Measurements from ENCODE around the gene HABP4. TPM values are rescaled to one million over a fixed set of nuclear protein-coding genes. Genes with fewer than 3 reads are reported as not detected.

Gene HABP4
- total and polyA plus RNA-seq, 10 donors = 6.3 to 10.6 (median 7.7) TPM

GRCh38 chr9:96483733-96484390 is 33.9 kb downstream of the HABP4 start:
- Histone ChIP-seq H3K4me1 (peaks cover 0 to 11% (median 2%) of the 10 kb centered on the region in 6 donors), H3K4me3 (no peak overlapping the region), H3K27me3 (replicated peaks in 1 of 7) (no peaks in the 10 kb centered on the region), H3K27ac (no peak overlapping the region), H3K36me3 (peaks cover 0 to 42% (median 18%) of the 10 kb centered on the region in 6 donors), H3K9me3 (no peaks in the 10 kb centered on the region)
- TF ChIP-seq CTCF (IDR thresholded peaks at IDR 0.05 in 8 of 11, conservative IDR thresholded peaks at IDR 0.05 in 3 of 11) = no peak
- TF ChIP-seq POLR2A (IDR thresholded peaks at IDR 0.05) = no peak
- TF ChIP-seq POLR2AphosphoS5 (IDR thresholded peaks at IDR 0.05) = no peak
- DNase-seq = no peak
- intact Hi-C loops (cut with DNase I; ENCODE audit: low total_unique reads) = no loop called here
- 58 to 63% (median 60%) methylated on average over 3 of the region's 3 CpGs for WGBS, 5 donors

DNA sequence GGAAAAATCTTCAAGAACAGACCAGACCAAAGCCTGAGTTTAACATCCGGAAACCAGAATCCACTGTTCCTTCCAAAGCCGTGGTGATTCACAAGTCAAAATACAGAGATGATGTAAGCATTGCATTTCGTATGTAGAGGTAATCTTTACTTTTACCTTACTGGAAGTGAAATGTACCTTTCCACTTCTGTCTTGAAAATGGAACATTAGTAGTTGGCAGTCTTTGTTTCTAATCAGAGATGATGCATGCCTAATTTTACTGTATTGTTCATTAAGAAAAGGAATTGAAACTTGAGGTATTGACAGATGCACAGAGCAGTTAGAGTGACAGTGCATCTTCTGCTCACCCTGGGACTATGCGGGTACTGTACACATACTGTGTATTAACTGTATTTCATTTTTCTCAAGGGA is 34.6 kb downstream of the HABP4 start:
- Histone ChIP-seq H3K4me3 (no peak overlapping the region), H3K36me3 (peaks cover 0 to 49% (median 24%) of the 10 kb centered on the region in 6 donors), H3K27ac (no peak overlapping the region), H3K9me3 (no peaks in the 10 kb centered on the region), H3K4me1 (peaks cover 0 to 11% (median 2%) of the 10 kb centered on the region in 6 donors), H3K27me3 (replicated peaks in 1 of 7) (no peaks in the 10 kb centered on the region)
- TF ChIP-seq POLR2A (IDR thresholded peaks at IDR 0.05) (no peak), POLR2AphosphoS5 (IDR thresholded peaks at IDR 0.05) (no peak), CTCF (IDR thresholded peaks at IDR 0.05 in 8 of 11, conservative IDR thresholded peaks at IDR 0.05 in 3 of 11) (no peak)
- intact Hi-C loops (cut with DNase I; ENCODE audit: low total_unique reads) = no loop called here
- 65 to 84% (median 72%) methylated on average over 4 of the region's 4 CpGs for WGBS, 5 donors
- no peak for DNase-seq

GRCh38 chr9:96485280-96485679 is 35.3 kb downstream of the HABP4 start:
- H3K9me3 ChIP-seq = no peaks in the 10 kb centered on the region
- peaks cover 0 to 11% (median 2%) of the 10 kb centered on the region in 6 donors for H3K4me1 ChIP-seq
- H3K27ac ChIP-seq = no peak overlapping the region
- WGBS, 5 donors = 94 to 98% (median 97%) methylated on average over 11 to 16 of the region's 16 CpGs
- DNase-seq = no peak
- H3K27me3 ChIP-seq (replicated peaks in 1 of 7) = no peaks in the 10 kb centered on the region
- no peak overlapping the region for H3K4me3 ChIP-seq
- intact Hi-C loops (cut with DNase I; ENCODE audit: low total_unique reads) = no loop called here
- peaks cover 0 to 56% (median 31%) of the 10 kb centered on the region in 6 donors for H3K36me3 ChIP-seq
- TF ChIP-seq POLR2AphosphoS5 (IDR thresholded peaks at IDR 0.05) (peak in 1 of 3 donors; percentile 10), POLR2A (IDR thresholded peaks at IDR 0.05) (no peak), CTCF (IDR thresholded peaks at IDR 0.05 in 8 of 11, conservative IDR thresholded peaks at IDR 0.05 in 3 of 11) (no peak)

DNA sequence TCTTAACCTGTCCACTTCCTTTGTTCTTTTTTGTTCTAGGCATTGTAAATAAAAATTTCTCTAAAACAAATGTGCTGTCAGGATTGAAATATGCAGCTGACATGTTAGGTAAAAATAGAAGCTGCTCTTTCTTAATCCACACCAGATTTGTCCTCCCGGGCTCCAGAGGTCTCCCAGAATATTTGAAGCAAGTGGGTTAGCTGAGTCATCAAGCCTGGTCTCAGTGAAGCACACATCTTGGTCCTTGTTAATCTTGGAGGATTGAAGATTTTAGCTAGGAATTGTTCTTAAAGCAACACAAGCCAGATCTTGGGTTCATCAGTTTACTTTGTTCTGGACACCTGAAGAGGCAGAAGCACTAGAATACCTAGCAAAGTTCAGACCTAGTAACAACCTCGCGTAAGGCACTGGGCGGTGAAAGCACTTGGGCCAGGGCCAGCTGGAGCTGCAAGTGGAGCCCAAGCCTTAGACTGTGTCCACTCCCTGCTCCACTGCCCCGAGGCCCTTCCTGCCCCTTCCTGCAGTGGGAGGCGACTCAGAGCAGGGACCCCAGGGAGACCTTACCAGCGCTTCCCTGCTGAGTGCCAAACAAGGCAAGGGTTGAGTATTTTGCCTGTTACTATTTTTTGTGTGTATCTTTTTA is 36.5 kb downstream of the HABP4 start:
- H3K27ac ChIP-seq = peak overlapping the region in 2 of 8 donors; percentile 33 to 36
- TF ChIP-seq POLR2AphosphoS5 (IDR thresholded peaks at IDR 0.05) = peak in 2 of 3 donors; percentile 23 to 25
- no peak for TF ChIP-seq POLR2A (IDR thresholded peaks at IDR 0.05)
- DNase-seq = no peak
- no peaks in the 10 kb centered on the region for H3K27me3 ChIP-seq (replicated peaks in 1 of 7)
- H3K9me3 ChIP-seq = no peaks in the 10 kb centered on the region
- WGBS, 5 donors = 66 to 83% (median 71%) methylated on average over 7 of the region's 7 CpGs
- H3K4me3 ChIP-seq = no peak overlapping the region
- H3K4me1 ChIP-seq = peaks cover 0 to 11% (median 2%) of the 10 kb centered on the region in 6 donors
- intact Hi-C loops (cut with DNase I; ENCODE audit: low total_unique reads) = no loop called here
- H3K36me3 ChIP-seq = peaks cover 0 to 69% (median 41%) of the 10 kb centered on the region in 6 donors

All from spleen (tissue), 11 donors.